ENCODE results near the gene ARF3.

Gene ARF3

DNA sequence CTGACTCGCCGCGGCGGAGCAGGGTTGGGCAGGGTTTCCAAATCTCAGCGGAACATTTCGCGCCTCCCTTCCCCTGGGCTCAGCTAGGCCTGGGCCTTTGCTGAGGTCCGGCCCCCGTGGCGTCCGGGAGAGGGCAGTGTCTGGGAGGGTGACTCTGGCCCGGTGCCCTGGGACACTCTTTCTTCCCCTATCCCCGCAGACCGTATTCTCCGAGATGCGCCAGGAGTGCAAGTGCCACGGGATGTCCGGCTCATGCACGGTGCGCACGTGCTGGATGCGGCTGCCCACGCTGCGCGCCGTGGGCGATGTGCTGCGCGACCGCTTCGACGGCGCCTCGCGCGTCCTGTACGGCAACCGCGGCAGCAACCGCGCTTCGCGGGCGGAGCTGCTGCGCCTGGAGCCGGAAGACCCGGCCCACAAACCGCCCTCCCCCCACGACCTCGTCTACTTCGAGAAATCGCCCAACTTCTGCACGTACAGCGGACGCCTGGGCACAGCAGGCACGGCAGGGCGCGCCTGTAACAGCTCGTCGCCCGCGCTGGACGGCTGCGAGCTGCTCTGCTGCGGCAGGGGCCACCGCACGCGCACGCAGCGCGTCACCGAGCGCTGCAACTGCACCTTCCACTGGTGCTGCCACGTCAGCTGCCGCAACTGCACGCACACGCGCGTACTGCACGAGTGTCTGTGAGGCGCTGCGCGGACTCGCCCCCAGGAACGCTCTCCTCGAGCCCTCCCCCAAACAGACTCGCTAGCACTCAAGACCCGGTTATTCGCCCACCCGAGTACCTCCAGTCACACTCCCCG is 23.9 kb upstream of the ARF3 start:
- DNase-seq = peak; percentile 41

DNA sequence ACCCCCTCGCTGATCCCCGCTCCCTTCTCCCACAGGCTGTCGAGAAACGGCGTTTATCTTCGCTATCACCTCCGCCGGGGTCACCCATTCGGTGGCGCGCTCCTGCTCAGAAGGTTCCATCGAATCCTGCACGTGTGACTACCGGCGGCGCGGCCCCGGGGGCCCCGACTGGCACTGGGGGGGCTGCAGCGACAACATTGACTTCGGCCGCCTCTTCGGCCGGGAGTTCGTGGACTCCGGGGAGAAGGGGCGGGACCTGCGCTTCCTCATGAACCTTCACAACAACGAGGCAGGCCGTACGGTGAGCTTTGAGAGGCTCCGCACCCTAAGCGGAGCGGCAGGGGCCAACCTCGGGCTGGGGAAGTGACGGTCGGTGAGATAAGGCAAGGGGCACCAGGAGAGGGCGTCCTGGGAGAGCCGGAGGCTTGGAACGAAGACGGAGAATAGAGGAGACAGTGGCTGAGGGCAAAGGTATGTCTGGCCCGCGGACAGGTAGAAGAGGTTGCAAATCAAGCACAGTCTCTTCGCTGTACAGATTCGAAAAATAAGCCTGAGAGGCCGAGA is 23.2 kb upstream of the ARF3 start:
- DNase-seq = no peak

DNA sequence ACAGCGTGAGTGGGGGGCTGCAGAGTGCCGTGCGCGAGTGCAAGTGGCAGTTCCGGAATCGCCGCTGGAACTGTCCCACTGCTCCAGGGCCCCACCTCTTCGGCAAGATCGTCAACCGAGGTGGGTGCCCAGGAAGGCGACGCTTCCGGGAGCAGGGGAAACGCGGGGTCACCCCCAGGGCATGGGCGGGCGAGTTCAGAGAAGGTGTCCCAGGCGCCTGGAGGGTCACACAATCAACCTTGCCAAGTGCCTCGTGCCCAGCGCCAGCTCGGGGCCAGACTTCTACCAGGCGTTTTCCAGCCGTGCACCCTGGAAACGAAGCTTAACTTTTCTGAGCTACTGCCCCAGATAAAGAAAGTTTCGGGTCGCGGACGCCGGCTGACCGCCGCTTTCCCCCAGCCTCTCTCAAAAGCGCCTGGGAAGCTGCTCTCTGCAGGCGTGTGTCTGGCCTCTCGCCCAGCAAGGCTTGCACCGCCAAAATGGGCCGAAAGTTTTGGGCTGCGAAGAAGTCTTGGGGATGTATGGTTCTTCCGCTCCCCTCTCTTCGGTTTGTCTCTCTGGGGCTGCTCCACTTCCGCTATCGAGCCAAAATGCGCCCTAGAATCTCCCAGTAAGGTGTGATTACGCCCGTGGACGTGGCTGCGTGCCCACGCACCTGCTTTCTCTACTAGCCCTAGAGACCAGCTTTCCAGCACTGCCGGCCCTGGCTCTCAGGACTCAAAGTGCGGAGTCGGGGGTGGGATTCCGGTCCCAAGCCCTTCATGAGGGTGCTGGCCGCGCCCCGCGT is 22.5 kb upstream of the ARF3 start:
- DNase-seq = no peak

DNA sequence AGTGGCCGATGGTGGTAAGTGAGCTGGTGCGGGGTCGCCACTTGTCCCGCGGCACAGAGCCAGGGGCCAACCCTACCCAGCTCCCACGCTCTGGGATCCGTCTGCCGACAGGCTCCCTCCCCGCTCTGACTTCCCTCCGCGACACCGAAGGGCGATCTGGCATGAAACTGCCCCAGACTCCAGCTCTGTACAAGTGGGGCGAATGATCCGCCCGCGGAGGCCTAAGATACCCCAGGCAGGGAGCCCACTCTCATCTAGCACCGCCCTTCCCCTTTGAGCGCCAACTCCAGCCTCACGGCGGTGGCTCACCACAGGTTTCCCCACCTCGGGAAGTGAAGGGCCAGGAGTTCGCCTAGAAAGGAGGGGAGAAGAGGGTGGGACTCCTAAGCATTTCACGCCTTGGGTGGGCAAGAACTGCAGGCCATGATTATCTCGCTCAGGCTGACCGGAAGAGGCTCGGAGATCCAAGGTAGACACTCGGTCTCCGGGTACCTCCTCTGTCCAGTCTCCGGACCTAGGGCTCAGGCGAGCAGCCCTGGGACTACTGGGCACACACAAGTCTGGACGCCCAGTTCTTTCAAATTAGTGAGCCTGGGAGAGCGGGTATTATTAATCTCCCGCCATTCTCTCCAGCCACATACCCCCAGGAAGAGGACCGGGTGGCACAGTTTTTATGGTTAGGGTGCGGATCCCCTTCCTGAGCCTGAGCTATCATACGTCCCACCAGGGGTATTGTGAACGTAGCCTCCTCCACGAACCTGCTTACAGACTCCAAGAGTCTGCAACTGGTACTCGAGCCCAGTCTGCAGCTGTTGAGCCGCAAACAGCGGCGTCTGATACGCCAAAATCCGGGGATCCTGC is 21.7 kb upstream of the ARF3 start:
- DNase-seq = no peak

DNA sequence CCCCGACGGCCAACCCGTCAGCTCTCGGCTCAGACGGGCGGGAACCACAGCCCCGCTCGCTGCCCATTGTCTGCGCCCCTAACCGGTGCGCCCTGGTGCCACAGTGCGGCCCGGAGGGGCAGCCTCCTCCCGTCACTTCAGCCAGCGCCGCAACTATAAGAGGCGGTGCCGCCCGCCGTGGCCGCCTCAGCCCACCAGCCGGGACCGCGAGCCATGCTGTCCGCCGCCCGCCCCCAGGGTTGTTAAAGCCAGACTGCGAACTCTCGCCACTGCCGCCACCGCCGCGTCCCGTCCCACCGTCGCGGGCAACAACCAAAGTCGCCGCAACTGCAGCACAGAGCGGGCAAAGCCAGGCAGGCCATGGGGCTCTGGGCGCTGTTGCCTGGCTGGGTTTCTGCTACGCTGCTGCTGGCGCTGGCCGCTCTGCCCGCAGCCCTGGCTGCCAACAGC is 21.0 kb upstream of the ARF3 start, which contains the start of gene WNT1:
Gene WNT1, plus strand, starts transcription at position 32 of the 450 bp plus-strand sequence. Its CDS starts 329 bp downstream, at position 361.
- no peak for DNase-seq

DNA sequence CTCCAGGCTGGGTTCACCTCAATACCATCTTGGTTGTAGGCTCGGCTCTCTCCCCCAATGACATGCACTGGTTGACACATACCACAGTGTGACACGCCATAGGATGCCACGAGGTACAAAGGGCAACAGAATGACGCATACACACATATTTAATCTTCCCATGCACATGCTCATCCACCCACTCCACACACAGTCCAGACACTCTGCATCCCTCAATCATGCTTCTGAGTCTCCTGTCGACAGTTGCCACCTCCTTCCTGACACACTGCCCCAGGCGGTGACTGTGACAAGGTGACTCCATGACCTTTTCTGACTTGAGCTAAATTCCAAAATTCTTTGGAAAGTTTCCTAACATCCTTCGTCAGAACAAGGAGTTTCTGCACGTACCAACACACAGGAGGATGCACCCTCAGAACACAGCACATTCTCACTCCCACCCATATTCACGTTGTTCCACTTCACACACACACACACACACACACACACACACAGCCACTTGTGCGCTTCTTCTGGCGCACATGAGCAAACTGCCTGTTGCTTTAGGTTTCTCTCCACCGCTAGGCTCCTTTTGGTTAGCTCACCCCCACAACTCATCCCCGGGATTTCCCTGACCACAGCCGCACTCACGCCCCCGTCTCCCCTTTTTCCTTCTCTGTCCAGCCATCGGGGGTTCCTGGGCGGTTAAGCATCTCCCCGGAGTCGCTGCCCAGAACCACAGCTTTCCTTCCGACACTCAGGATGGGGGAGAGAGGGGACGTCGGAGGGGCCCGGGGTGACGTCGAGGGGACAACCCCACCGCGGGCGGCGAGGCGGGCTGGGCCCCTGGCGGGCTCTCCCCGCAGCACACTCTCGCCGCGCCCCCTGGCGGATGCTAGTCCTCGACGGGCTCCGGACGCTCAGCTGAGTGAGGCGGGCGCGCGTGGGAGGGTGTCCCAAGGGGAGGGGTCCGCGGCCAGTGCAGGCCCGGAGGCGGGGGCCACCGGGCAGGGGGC is 20.3 kb upstream of the ARF3 start:
- peak; percentile 75 for DNase-seq

DNA sequence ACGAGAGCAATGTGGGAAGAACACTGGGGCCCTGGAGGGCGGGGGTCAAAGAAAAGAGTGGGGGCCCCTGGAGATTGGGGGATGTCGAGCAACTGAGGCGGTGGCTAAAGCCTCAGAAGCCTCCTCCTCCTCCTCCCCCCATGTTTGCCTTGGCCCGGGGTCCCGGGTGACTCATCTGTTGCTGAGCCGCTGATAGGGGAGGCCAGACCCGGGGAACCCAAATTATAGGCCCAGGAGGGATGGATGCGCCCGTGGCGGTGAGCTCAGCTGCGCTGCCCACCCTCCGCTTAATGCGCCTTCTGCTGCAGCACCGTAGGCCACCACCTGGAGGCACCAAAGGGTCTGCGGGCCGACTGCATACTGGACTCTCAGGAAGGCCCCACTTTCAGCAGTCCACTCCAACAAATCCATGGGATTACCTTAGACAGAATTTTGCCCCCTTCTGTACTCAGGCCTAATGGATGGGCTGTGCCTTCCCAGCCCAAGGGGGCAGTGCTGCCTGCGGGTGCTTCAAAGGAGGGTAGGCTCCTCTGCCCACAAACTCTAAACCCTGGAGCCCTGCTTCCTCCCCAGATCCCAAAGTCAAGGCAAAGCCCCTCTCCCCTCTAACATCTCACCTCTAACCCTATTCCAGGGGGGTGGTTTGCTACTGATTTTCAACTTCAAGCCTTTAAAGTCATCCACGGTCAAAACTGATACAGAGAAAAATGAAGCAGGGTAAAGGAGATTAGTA is 16.8 kb upstream of the ARF3 start:
- no peak for DNase-seq

DNA sequence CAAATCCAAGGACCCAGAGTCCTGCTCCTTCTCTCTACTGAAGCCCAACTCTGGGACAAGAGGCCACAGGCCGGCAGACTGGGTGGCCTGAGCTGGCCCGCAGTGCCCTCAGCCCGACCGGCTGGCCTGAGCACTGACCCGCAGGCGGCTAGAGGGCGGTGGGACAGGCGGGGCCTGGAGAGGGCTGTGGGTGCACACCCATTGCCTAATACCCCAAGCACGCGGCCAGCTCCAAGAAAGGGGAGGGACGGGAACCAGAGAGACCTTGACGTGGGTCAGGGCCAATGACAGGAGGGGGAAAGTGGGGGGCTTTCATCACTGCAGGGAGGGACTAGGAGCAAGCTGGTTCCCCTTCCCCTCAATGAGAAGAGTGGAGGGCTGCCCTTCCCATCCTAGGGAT is 16.2 kb upstream of the ARF3 start:
- no peak for DNase-seq

DNA sequence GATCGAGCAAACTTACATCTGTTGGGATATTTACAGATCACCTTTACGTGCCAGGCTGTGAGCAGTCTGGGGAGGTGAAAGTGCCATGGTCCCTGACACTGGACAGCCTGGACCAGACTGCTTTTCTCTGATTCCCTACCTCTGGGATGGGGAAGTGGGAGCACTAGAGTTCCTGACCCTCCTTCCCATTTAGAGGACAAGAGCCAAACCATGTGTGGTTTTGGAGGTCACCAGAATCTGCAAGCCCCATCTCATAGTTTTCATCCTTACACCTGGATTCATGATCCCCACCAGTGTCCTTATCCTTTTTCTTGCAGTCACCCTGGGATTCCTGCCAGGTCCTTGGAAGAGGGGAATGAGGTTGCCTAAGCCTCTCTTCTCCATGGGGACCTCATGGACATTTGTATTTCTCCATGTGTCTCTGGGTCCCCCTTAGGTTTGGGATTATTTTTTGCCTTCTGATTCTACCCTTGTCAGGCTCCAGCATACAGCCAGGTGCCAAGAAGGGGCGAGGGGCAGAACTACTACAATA is 15.7 kb upstream of the ARF3 start:
- no peak for DNase-seq

DNA sequence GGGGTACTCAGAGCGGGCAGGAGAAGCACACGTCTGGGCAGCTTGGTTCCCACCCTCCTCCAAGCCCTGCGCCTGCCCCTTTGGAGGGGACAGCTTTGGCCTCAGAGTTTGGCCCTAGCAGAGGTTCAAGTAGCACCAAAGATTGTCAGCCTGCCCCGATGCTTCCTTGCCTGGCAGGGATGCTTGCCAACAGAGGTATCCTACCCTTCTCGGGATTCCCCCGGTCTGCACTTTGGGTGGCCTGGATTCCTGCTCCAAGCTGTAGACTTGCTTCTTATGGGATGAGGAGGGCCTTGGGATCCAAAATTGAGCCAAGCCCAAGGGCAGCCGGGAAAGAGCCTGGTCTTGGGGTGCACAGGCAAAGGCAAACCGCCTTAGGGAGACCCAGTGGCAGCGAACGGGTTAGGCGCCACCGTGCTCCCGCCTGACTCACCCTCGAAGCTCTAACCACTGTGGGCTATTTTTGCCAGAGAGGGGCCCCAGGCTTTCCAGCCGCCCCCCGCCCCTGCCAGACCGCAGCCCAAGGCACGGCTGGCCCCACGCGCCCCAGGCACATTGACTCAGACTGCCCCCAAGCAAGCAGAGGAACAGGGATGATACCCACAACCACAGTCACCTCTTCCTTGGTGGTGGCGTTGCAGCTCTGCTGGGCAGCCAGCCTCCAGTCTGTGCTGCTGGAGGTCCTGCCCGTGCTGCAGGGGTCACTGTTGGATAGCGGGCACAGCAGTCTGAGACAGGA is 15.1 kb upstream of the ARF3 start:
- no peak for DNase-seq

DNA sequence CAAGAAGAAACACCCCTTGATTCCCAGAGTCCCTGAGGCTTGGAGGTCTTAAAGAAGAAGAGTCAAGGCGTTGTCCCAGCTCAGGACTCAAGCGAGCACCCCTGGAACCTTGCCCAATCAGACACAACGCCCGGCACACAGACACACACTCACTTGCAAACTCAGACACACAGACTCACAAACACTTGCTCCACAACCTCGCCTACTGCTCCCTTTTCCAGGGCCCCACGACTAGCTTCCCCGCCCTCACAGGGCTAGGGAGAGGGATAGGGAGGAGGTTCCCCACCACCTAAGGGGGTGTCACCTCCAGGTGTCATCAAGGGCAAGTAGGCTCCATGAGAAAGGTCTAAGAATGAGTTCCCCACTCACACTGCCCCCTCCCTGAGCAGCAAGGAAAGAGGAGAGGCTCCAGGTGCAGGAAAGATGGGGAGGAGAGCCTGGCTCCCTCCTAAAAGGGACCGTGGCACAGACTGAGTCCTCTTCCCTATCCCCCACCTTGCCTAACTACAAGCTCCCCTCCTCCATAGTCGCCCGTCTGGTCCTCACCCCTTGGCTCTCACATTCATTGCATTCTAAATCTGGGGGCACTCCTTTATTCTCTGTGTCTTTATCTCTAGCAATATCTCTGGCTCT is 13.5 kb upstream of the ARF3 start:
- DNase-seq = no peak

DNA sequence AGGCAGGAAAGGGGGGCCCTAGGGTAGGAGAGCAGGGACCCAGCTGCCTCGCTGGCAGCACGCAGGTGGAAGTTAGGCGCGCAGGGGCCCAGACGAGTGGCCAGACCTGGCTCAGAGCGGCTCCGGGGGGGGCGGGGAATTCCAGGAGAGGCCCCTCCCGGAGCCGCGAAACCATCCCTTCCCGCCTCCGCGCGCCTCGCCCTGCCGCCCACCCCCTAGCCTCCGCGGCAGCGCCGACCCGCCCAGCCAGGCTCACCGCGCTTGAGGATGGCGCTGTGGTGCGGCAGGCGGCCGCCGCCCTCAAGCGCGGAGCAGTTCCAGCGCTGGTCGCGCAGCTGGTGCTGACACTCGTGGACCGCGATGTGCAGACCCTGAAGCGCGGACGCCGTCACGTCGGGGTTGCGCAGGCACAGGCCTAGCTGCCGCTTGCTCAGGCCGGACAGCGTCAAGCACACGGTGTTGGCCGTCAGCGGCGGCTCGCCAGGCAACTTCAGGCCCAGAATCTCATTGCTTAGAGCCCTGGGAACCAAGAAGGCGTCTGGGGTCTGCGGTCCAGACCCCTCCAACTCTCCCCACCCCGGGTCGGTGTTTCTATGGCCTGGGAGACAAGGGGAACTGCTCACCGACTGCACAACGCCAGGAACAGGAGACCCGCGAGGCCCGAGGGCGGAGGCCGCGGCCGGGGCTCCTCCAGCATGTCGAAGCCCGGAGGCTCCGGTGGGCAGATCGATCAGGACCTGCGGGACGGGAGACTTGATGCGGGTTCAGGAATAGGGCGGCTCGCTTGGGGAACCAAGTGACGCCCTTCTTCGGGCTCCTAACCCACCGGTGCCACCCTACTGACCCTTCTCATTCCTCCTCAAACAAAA is 12.8 kb upstream of the ARF3 start:
- no peak for DNase-seq

DNA sequence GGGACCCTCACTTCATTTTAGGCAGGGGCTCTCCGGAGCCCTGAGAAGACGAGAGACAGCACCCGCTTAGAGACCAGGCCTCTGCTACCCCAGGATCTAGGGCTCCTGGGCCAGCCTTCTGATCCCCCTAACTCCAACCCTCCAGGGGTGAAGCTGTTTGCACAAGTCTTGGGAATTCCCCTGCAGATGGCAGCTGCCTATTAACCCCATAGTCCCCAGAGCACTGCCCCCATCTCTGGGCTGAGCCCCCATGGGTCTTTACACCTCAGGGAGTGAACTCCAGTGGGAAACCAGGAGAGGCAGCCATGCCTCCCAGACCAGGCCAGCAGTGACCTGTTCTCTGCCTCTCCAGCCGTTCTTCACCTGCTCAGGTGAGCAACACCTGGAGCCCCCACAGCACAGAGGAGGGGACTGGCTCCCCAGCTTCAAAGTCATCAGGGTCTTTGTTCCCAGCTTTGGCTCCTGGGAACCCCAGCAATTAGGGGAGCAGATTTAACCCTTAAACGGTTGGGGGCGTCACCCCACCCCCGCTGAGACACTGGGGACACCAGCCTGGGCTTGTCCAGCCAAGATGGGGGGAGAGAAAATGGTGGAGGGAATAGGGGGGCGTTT is 12.0 kb upstream of the ARF3 start:
- no peak for DNase-seq

DNA sequence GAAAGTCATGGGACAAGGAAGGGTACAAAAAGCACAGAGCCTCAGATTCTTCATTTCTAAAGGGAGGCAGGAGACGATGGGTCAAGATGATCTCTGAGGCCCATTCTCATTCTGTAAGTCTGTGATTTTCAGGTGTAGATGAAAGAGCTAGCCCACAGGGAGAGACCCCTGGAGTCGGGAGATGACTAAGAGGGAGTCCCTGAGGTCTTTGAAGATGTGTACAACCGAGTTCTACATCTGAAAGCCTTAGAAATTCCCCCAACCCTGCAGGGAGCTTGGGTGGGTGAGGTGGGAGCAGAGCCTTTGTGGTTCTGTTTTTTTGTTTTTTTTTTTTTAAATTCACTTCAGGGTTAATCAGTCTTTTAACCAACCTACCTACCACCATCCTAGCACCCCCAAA is 11.2 kb upstream of the ARF3 start:
- DNase-seq = no peak

DNA sequence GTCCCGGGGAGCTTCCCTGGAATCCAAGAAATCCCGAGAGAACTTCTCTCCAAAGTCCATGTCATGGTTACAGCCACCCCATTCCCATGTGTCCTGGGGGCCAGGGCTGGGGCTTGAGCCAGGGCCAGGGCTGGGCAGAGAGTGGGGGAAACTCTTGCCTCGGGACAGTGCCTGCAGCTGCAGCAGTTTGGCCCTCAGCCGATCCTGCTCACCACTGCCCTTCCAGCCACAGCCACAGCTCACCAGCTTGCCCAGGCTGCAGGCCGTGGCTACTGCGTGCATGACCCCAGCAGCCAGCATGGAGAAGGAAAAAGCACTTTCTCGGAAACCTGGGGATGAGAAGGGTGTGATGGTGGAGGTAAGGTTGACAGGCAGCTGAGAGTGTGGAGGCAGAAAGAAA is 10.7 kb upstream of the ARF3 start:
- no peak for DNase-seq

DNA sequence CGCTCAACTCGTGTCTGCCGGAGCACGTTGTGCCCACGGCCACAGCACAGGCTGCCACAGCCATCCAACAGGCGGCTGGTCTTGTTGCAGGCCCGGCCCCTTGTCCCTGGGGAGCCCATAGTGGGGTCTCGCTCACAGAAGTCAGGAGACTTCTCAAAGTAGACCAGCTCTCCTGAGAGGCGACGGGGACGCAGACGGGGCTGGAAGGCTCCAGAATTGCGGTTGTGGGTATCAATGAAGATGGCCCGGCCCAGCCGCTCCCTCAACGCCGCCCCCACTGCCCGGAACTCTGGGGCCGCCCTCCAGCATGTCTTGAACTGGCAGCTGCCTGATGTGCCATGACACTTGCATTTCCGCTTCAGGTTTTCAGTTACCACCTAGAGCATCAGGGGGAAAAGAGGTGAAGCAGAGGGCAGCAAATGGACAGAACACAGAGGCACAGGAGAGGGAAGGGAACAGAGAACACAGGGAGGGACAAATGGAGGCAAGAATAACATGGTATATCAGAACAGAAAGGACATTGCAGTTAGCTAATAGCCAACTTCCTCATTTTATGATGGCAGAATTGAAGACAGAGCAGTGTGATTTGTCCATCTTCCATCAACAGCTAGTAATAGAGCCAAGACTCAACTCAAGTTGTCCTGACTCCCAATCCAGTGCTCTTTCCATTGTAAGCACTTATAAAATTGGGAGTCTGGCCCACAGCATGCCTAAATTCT is 9.0 kb upstream of the ARF3 start:
- no peak for DNase-seq

DNA sequence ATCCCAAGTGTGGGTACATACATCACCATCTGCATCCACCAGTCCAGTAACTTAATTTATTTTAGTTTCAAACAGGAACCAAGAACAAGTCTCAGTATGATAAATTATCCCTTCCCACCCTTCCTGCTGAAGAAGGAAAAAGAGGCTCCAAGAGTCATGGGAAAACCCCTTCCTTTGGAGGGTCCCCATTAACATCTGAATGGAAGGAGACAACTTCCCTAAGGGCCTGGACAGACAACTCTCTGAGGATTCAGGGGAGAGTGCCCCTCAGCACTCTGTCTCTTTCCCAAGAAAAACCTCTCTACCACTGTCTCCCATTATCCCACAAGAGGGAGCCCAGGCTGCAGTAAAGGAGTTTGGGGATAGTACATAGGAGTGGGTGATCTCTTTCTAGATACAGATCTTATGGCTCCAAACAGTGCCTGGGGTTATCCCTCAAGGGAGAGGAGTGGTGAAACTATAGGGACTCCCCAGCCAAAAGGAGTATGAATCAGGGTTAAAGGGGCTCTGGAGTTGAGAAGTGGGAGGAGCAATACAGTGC is 8.1 kb upstream of the ARF3 start:
- no peak for DNase-seq

Measured in activated CD4-positive, alpha-beta T cell treated with anti-CD3 and anti-CD28 coated beads, Interleukin-2, amount 50 U/mL, for 16 hours (primary cell).